Fibroblast of pulmonary artery (primary cell): ENCODE measurements around the gene NPW.

Source experiments
- DNase-seq: peaks from one replicate; pipeline ENCODE4 v3.0.0-alpha.2; 2010; ENCODE audit warnings: low read depth
- H3K4me3 ChIP-seq: replicated peaks from 2 replicates; pipeline ENCODE4 v1.5.1; 2011; ENCODE audit warnings: low read depth, mild to moderate bottlenecking, control low read depth, low read length, moderate library complexity
- CTCF ChIP-seq: IDR thresholded peaks from 2 replicates; pipeline ENCODE4 v1.5.1; 2011; ENCODE audit warnings: mild to moderate bottlenecking, control low read depth, low read length, inconsistent platforms; ENCODE audit errors: missing control alignments

The NPW gene

GRCh38 chr16:2063861-2064260 lies 44.3 kb downstream of the NPW start:
- DNase-seq = no peak
- TF ChIP-seq CTCF = no peak
- H3K4me3 ChIP-seq = no peak overlapping the region

GRCh38 chr16:2064368-2064945 lies 44.9 kb downstream of the NPW start:
- no peak for TF ChIP-seq CTCF
- no peak overlapping the region for H3K4me3 ChIP-seq
- DNase-seq = no peak

GRCh38 chr16:2066139-2066538 lies 46.6 kb downstream of the NPW start:
- no peak for DNase-seq
- H3K4me3 ChIP-seq = no peak overlapping the region
- TF ChIP-seq CTCF = no peak
